TTC549 (cell line): ENCODE data around the gene B3GALNT2.
A peak's percentile ranks its signal among the peaks of the same experiment; 100 is the strongest.
"Not testable (repeated sequence)": the region's sequence is repeated elsewhere in the genome, so short reads cannot be mapped to it uniquely, and the experiment has no call there.

Experiments
- FAIRE-seq: peaks from 2 replicates; lab custom pipeline; 2012; peaks lifted over from hg19 to GRCh38; lab: Jason Lieb, UNC

The B3GALNT2 gene

GRCh38 chr1:235503403-235504121 is 690 bp downstream of the B3GALNT2 start:
- FAIRE-seq, result no peak

- FAIRE-seq, result no peak
These were observed 1.4 kb downstream of the B3GALNT2 start for GRCh38 chr1:235502601-235503402.

GRCh38 chr1:235500971-235501540 is 3.2 kb downstream of the B3GALNT2 start:
- FAIRE-seq, result no peak

- peak; percentile 37 for FAIRE-seq
These were observed 8.7 kb downstream of the B3GALNT2 start for GRCh38 chr1:235495551-235495950.

- no peak for FAIRE-seq
These were observed 9.2 kb downstream of the B3GALNT2 start for GRCh38 chr1:235495030-235495429.

- peak; percentile 78 for FAIRE-seq
These were observed 9.7 kb downstream of the B3GALNT2 start for GRCh38 chr1:235494531-235494930.

GRCh38 chr1:235491644-235492043 is 12.6 kb downstream of the B3GALNT2 start:
- FAIRE-seq, result no peak

GRCh38 chr1:235486321-235486720 is 17.9 kb downstream of the B3GALNT2 start:
- FAIRE-seq, result peak; percentile 89

- no peak for FAIRE-seq
These were observed 18.7 kb downstream of the B3GALNT2 start for GRCh38 chr1:235485558-235485957.

GRCh38 chr1:235483090-235483489 is 21.2 kb downstream of the B3GALNT2 start:
- FAIRE-seq, result no peak

- no peak for FAIRE-seq
These were observed 30.4 kb downstream of the B3GALNT2 start for GRCh38 chr1:235473806-235474205.

GRCh38 chr1:235470741-235471439 is 33.4 kb downstream of the B3GALNT2 start:
- peak; percentile 5 for FAIRE-seq

GRCh38 chr1:235469897-235470296 is 34.4 kb downstream of the B3GALNT2 start:
- FAIRE-seq, result not testable (repeated sequence)

GRCh38 chr1:235468970-235469369 is 35.3 kb downstream of the B3GALNT2 start:
- peak; percentile 62 for FAIRE-seq

- FAIRE-seq, result no peak
These were observed 36.2 kb downstream of the B3GALNT2 start for GRCh38 chr1:235468004-235468403.

GRCh38 chr1:235465066-235465465 is 39.2 kb downstream of the B3GALNT2 start:
- peak; percentile 52 for FAIRE-seq

GRCh38 chr1:235462832-235463231 is 41.4 kb downstream of the B3GALNT2 start:
- FAIRE-seq, result not testable (repeated sequence)

GRCh38 chr1:235461954-235462353 is 42.3 kb downstream of the B3GALNT2 start:
- FAIRE-seq, result no peak

GRCh38 chr1:235460770-235461169 is 43.5 kb downstream of the B3GALNT2 start:
- FAIRE-seq, result no peak

- not testable (repeated sequence) for FAIRE-seq
These were observed 46.4 kb downstream of the B3GALNT2 start for GRCh38 chr1:235457856-235458255.

- peak; percentile 43 for FAIRE-seq
These were observed 48.4 kb downstream of the B3GALNT2 start for GRCh38 chr1:235455823-235456222.

- no peak for FAIRE-seq
These were observed 49.2 kb downstream of the B3GALNT2 start for GRCh38 chr1:235455097-235455496.

GRCh38 chr1:235454021-235454420 is 50.2 kb downstream of the B3GALNT2 start:
- FAIRE-seq, result no peak
